Measurements from ENCODE around the gene PTPRN2.

PTPRN2 gene

DNA sequence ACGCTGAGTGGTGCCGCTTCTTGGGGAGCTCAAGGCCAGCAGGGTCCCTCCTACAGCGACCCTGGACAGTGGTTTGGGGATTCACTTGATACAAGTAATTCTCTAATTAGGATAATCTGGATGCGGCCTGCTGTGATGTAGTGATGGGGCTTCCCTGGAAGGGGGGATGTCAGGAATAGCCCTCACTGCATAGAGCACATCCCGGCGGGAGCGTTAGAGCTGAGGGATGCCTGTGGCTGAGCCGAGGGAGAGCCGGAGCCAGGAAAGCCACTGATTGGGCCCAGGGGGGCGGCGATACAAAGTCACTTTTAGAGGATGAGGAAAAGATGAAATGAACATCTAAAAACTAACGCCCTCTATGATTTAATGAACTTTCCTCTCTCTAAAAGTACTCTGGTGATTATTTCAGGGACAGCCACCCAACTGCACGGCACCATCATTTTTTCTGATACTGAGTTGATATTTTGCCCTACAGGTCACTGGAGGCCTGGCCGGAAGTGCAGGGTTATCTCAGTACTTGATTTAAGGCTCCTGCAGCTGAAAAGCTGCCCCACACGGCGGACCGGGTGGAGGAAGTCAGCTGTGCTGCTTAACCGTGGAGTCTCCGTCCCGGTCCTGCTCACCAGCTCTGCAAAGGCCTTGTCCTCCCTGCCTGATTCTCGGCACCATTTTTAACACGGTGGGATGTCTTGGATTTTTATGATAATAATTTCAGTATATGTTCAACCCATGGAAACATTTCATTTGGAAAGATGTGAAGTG lies 732.0 kb downstream of the PTPRN2 start:
- H3K4me3 ChIP-seq (ENCODE audit: low read depth, low read length): no peak overlapping the region
- TF ChIP-seq, protein P1, sequence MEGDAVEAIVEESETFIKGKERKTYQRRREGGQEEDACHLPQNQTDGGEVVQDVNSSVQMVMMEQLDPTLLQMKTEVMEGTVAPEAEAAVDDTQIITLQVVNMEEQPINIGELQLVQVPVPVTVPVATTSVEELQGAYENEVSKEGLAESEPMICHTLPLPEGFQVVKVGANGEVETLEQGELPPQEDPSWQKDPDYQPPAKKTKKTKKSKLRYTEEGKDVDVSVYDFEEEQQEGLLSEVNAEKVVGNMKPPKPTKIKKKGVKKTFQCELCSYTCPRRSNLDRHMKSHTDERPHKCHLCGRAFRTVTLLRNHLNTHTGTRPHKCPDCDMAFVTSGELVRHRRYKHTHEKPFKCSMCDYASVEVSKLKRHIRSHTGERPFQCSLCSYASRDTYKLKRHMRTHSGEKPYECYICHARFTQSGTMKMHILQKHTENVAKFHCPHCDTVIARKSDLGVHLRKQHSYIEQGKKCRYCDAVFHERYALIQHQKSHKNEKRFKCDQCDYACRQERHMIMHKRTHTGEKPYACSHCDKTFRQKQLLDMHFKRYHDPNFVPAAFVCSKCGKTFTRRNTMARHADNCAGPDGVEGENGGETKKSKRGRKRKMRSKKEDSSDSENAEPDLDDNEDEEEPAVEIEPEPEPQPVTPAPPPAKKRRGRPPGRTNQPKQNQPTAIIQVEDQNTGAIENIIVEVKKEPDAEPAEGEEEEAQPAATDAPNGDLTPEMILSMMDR (IDR thresholded peaks at IDR 0.05; ENCODE audit: borderline replicate concordance, insufficient read depth, low read depth, low read length): no peak

DNA sequence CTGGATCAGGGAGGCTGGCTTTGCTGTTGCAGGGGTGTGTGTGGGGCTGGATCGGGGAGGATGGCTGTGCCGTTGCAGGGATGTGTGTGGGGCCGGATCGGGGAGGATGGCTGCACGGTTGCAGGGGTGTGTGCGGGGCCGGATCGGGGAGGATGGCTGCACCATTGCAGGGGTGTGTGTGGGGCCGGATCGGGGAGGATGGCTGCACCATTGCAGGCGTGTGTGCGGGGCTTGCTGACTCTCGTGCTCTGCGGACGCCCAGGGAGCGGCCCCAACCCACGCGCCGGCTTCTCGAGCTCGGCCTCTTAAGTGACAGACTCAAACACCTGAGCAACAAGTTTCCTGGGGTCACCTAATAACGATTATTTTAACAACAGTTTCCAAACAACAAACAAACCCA lies 732.6 kb downstream of the PTPRN2 start:
- H3K4me3 ChIP-seq (ENCODE audit: low read depth, low read length): no peak overlapping the region
- TF ChIP-seq, protein P1 (IDR thresholded peaks at IDR 0.05; ENCODE audit: borderline replicate concordance, insufficient read depth, low read depth, low read length): no peak

DNA sequence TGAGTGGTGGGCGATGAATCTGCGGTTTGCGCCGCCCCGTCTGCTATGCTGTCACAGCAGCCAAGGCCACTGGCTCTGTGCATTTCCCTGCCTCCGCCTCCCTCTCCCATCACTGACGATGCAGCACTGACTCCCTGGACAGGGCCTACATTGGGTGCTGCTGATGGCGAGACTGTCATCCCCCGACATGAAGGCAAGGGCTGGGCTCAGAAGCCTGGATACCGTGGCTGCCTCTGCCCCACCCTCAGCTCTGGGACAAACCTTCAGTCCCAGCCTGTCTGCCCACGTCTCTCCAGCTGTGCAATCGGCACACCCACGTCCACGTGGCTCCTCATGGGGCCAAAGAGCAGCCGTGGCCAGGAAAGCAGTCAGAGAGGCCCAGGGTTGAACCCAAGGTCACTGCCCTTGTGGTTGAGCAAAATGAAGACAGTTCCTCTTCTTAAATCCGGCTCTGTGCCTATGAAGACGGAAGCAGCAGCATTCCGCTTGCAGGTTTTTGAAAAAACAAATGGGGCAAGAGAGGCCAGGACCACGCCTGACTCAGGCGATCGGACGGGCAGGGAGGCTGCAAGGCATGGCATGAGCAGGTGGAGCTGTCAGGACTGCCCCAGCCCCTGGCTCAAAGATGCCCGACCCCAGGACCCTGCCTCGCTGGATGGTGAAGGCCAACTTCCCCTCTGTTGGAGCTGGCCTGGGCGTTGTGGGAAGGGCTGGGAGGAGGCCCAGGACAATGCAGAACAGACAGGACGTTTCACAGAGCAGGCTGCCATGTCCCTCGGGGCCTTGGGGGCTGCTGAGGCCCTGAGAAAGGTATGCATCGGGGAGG lies 733.3 kb downstream of the PTPRN2 start:
- H3K4me3 ChIP-seq (ENCODE audit: low read depth, low read length): no peak overlapping the region

DNA sequence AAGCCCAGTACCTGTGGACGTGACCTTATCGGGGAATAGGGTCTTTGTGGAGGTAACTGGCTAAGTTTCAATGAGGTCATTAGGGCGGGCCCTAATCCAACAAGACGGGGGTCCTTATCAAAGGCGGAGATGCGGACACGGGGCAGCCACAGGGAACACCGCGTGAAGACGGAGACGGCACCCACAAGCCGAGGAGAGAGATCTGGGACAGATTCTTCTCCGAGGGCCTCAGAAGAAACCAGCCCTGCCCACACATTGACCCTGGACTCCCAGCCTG lies 733.9 kb downstream of the PTPRN2 start:
- TF ChIP-seq, protein P1 (IDR thresholded peaks at IDR 0.05; ENCODE audit: borderline replicate concordance, insufficient read depth, low read depth, low read length): no peak
- H3K4me3 ChIP-seq (ENCODE audit: low read depth, low read length): no peak overlapping the region

More for the DNA sequence above, 733.3 kb downstream of the PTPRN2 start:
- TF ChIP-seq, protein P1 (IDR thresholded peaks at IDR 0.05; ENCODE audit: borderline replicate concordance, insufficient read depth, low read depth, low read length): no peak

DNA sequence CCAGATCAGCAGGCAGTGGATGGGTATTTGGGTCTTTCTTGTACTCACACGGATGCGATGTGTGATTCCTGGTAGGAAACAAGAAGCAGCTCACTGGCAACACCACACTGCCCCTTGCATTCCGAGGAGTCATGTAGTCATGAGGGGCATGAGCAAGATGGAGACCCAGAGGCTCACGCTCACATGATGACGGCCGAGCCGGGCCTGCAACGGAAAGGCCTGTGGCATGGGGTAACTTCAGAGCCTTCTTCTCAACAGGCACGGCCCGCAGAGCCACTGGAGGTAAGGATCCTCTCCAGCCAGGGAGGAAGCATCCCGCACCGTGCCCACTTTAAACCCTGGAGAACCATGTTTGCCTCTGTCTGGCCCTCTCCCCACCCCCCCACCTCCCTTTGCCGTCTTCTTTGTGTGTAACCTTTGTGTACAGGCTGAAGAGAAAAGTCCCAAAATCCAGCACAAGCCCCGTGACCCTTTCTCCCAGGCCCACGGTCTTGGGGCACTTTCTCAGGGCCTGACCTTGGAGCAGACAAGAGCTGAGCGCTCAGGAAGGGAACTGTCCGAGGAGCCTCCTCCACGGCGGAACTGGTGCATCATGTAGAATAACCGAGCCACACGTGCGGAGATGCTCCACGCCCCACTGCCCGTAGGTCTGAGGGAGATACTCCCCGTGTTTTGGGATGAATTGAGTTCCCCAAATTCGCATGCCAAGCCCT lies 734.4 kb downstream of the PTPRN2 start:
- TF ChIP-seq, protein P1 (IDR thresholded peaks at IDR 0.05; ENCODE audit: borderline replicate concordance, insufficient read depth, low read depth, low read length): no peak
- no peak overlapping the region for H3K4me3 ChIP-seq (ENCODE audit: low read depth, low read length)

DNA sequence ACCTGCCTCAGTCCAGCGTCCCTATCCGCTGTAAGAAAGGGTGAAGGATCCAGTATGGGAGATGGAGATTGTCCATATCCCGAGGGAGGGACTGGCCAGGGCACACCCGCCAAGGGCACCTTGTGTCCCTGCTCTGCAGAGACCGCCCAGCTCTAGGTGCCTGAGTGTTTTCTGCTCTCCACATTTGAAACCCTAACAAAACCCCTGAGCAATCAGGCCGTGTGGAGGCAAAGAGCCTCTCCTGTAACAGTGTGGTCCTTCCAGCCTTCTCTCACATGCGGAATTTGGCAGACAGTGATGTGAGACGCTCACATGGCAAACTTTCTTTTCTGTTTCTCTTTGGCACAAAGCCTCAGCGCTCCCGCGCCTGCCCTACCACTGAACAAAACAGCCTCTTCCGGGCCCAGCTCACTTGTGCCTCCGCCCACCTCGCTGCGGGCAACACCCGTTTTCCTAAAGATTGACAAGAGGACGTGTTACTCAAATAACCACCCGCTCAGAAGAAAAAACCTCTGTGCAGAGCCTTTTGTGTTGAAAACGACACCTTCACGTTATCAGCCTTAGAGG lies 736.0 kb downstream of the PTPRN2 start:
- no peak overlapping the region for H3K4me3 ChIP-seq (ENCODE audit: low read depth, low read length)
- TF ChIP-seq, protein P1 (IDR thresholded peaks at IDR 0.05; ENCODE audit: borderline replicate concordance, insufficient read depth, low read depth, low read length): no peak
